Mesenchymal stem cell (in vitro differentiated cells and primary cell): ENCODE measurements around the gene TXN.

Experiments used
- DNase-seq: peaks from one replicate; pipeline ENCODE4 v3.0.0-alpha.2; 2013
- H2AFZ ChIP-seq: one replicate; pipeline ENCODE4 v1.6.1; 2013; ENCODE audit warnings: low read depth, mild to moderate bottlenecking, control low read depth, inconsistent platforms, low read length, moderate library complexity
- H2AK5ac ChIP-seq: 2 replicates; pipeline ENCODE4 v1.6.1; 2013; ENCODE audit warnings: low read length, moderate library complexity, mild to moderate bottlenecking, inconsistent platforms; ENCODE audit not compliant: severe bottlenecking
- H2BK120ac ChIP-seq: one replicate; pipeline ENCODE4 v1.6.1; 2013; ENCODE audit warnings: low read depth, mild to moderate bottlenecking, inconsistent platforms, low read length, moderate library complexity
- H2BK12ac ChIP-seq, 2 experiments: one replicate each; pipeline ENCODE4 v1.6.1; 2013; ENCODE audit warnings: inconsistent platforms in 2 of 2, low read length in 2 of 2, mild to moderate bottlenecking in 2 of 2, moderate library complexity in 2 of 2, control low read depth in 1 of 2
- H2BK15ac ChIP-seq: one replicate; pipeline ENCODE4 v1.6.1; 2013; ENCODE audit warnings: mild to moderate bottlenecking, low read depth, inconsistent platforms; ENCODE audit not compliant: poor library complexity, severe bottlenecking
- H2BK5ac ChIP-seq: 2 replicates; pipeline ENCODE4 v1.6.1; 2013; ENCODE audit warnings: low read depth, mild to moderate bottlenecking, low read length, control low read depth, inconsistent platforms; ENCODE audit not compliant: poor library complexity, severe bottlenecking
- H3K14ac ChIP-seq, 2 experiments: one replicate each; pipeline ENCODE4 v1.6.1; 2013; ENCODE audit warnings: inconsistent platforms in 2 of 2, low read length in 2 of 2, control low read depth in 1 of 2, mild to moderate bottlenecking in 1 of 2, moderate library complexity in 1 of 2
- H3K18ac ChIP-seq, 2 experiments: one replicate each; pipeline ENCODE4 v1.6.1; 2013; ENCODE audit warnings: inconsistent platforms in 2 of 2, low read length in 2 of 2, control low read depth in 1 of 2, low read depth in 1 of 2, mild to moderate bottlenecking in 1 of 2
- H3K23ac ChIP-seq, 2 experiments: one replicate each; pipeline ENCODE4 v1.6.1; 2013; ENCODE audit warnings: inconsistent platforms in 2 of 2, low read length in 2 of 2, mild to moderate bottlenecking in 2 of 2, moderate library complexity in 2 of 2, control low read depth in 1 of 2
- H3K27ac ChIP-seq: 2 replicates; pipeline ENCODE4 v1.5.1; 2013; ENCODE audit warnings: mild to moderate bottlenecking, moderate library complexity, low read length, control low read depth, inconsistent platforms; ENCODE audit not compliant: poor library complexity, severe bottlenecking
- H3K27me3 ChIP-seq, 2 experiments: 2 replicates each; pipeline versions ENCODE4 v1.6.1 to v1.7.0; 2013; ENCODE audit warnings: low read length in 2 of 2, mild to moderate bottlenecking in 2 of 2, moderate library complexity in 2 of 2, control low read depth in 1 of 2, inconsistent platforms in 1 of 2; ENCODE audit not compliant: control insufficient read depth in 1 of 2, insufficient read depth in 1 of 2
- H3K36me3 ChIP-seq, 2 experiments: 2 replicates each; pipeline versions ENCODE4 v1.6.1 to v1.7.0; 2013; ENCODE audit warnings: low read length in 2 of 2, control low read depth in 1 of 2, inconsistent platforms in 1 of 2, low read depth in 1 of 2, mild to moderate bottlenecking in 1 of 2; ENCODE audit not compliant: insufficient read depth in 2 of 2, control insufficient read depth in 1 of 2
- H3K4ac ChIP-seq, 2 experiments: one replicate each; pipeline ENCODE4 v1.6.1; 2013; ENCODE audit warnings: inconsistent platforms in 2 of 2, low read length in 2 of 2, mild to moderate bottlenecking in 2 of 2, moderate library complexity in 2 of 2, control low read depth in 1 of 2, low read depth in 1 of 2
- H3K4me1 ChIP-seq: 2 replicates; pipeline ENCODE4 v1.6.1; 2013; ENCODE audit warnings: low read depth, low read length, control low read depth; ENCODE audit not compliant: control insufficient read depth, insufficient read depth
- H3K4me2 ChIP-seq: 2 replicates; pipeline ENCODE4 v1.6.1; 2013; ENCODE audit warnings: low read length, mild to moderate bottlenecking, inconsistent platforms; ENCODE audit not compliant: poor library complexity, severe bottlenecking
- H3K4me3 ChIP-seq, 2 experiments: 2 replicates each; pipeline versions ENCODE4 v1.5.1 to v1.7.0; 2013; ENCODE audit warnings: low read length in 2 of 2, mild to moderate bottlenecking in 2 of 2, control low read depth in 1 of 2, low read depth in 1 of 2; ENCODE audit not compliant: insufficient read depth in 1 of 2
- H3K79me1 ChIP-seq: replicated peaks from 2 replicates; pipeline ENCODE4 v1.6.1; 2013; ENCODE audit warnings: mild to moderate bottlenecking, control low read depth, low read length, inconsistent platforms; ENCODE audit not compliant: poor library complexity, severe bottlenecking
- H3K9ac ChIP-seq: 2 replicates; pipeline ENCODE4 v1.7.0; 2013; ENCODE audit warnings: mild to moderate bottlenecking, low read length, moderate library complexity
- H3K9me3 ChIP-seq: 2 replicates; pipeline ENCODE4 v1.7.0; 2013; ENCODE audit warnings: mild to moderate bottlenecking, low read length; ENCODE audit not compliant: control insufficient read depth
- H4K8ac ChIP-seq: one replicate; pipeline ENCODE4 v1.6.1; 2013; ENCODE audit warnings: inconsistent platforms, mild to moderate bottlenecking, low read length, moderate library complexity
- H4K91ac ChIP-seq: one replicate; pipeline ENCODE4 v1.6.1; 2013; ENCODE audit warnings: mild to moderate bottlenecking, low read length, inconsistent platforms
- WGBS: methylation state at CpG from one replicate; pipeline ENCODE4 v1.1.7; 2013; ENCODE audit warnings: mixed read lengths; 5-methylcytosine and 5-hydroxymethylcytosine counted together

Gene TXN

GRCh38 chr9:110257956-110258355, 1.6 kb upstream of the TXN start:
- Histone ChIP-seq H2BK15ac (no peak overlapping the region), H3K4me3 (peak overlapping the region in 1 of 2 experiments; percentile 93), H2BK120ac (no peak overlapping the region), H3K14ac (peak overlapping the region in 1 of 2 experiments; percentile 18), H3K23ac (no peak overlapping the region), H3K4me1 (peaks cover 14% of the 10 kb centered on the region), H3K36me3 (no peaks in the 10 kb centered on the region), H2BK5ac (no peak overlapping the region), H4K8ac (no peak overlapping the region), H3K9me3 (no peaks in the 10 kb centered on the region), H3K4ac (peak overlapping the region in 1 of 2 experiments; percentile 98), H2AFZ (peak overlapping the region; percentile 55), H3K27ac (peak overlapping the region; percentile 71), H3K4me2 (peak overlapping the region; percentile 52), H3K27me3 (no peaks in the 10 kb centered on the region), H3K9ac (peak overlapping the region; percentile 97), H2BK12ac (no peak overlapping the region), H2AK5ac (peak overlapping the region; percentile 13), H3K18ac (peak overlapping the region in 1 of 2 experiments; percentile 95), H3K79me1 (peaks cover 1% of the 10 kb centered on the region), H4K91ac (no peak overlapping the region)
- peak; percentile 25 for DNase-seq
- no CpG with 5 or more reads among the region's 1 CpG for WGBS

GRCh38 chr9:110257097-110257841, 962 bp upstream of the TXN start:
- H2AFZ ChIP-seq: peak overlapping the region; percentile 55
- H2AK5ac ChIP-seq: peak overlapping the region; percentile 13
- no peaks in the 10 kb centered on the region for H3K36me3 ChIP-seq
- peak overlapping the region; percentile 97 for H3K9ac ChIP-seq
- no peaks in the 10 kb centered on the region for H3K27me3 ChIP-seq
- H3K4me1 ChIP-seq: peaks cover 14% of the 10 kb centered on the region
- H3K4ac ChIP-seq: peak overlapping the region; percentile 48 to 98
- H2BK120ac ChIP-seq: no peak overlapping the region
- 8% methylated on average over 14 of the region's 14 CpGs for WGBS
- peak overlapping the region in 1 of 2 experiments; percentile 98 for H3K14ac ChIP-seq
- H3K4me2 ChIP-seq: peak overlapping the region; percentile 52
- H2BK5ac ChIP-seq: no peak overlapping the region
- H2BK15ac ChIP-seq: no peak overlapping the region
- peak overlapping the region; percentile 68 to 95 for H3K18ac ChIP-seq
- H3K9me3 ChIP-seq: no peaks in the 10 kb centered on the region
- peak overlapping the region; percentile 34 to 76 for H2BK12ac ChIP-seq
- peak overlapping the region; percentile 20 for H4K8ac ChIP-seq
- H3K23ac ChIP-seq: peak overlapping the region in 1 of 2 experiments; percentile 78
- peak overlapping the region; percentile 73 to 93 for H3K4me3 ChIP-seq
- H4K91ac ChIP-seq: peak overlapping the region; percentile 93
- peak overlapping the region; percentile 71 for H3K27ac ChIP-seq
- peaks cover 1% of the 10 kb centered on the region for H3K79me1 ChIP-seq
- DNase-seq: no peak

- peak overlapping the region in 1 of 2 experiments; percentile 86 for H3K14ac ChIP-seq
- no peak overlapping the region for H2AK5ac ChIP-seq
- no peak overlapping the region for H2BK15ac ChIP-seq
- peak overlapping the region; percentile 85 for H2BK120ac ChIP-seq
- H3K36me3 ChIP-seq: peaks cover 0 to 6% of the 10 kb centered on the region in 2 experiments
- peaks cover 1% of the 10 kb centered on the region for H3K79me1 ChIP-seq
- H3K23ac ChIP-seq: peak overlapping the region in 1 of 2 experiments; percentile 75
- peaks cover 14% of the 10 kb centered on the region for H3K4me1 ChIP-seq
- no peak overlapping the region for H2AFZ ChIP-seq
- H3K4ac ChIP-seq: peak overlapping the region; percentile 57 to 61
- H3K18ac ChIP-seq: peak overlapping the region; percentile 6 to 86
- peak overlapping the region; percentile 15 for H2BK5ac ChIP-seq
- H4K8ac ChIP-seq: peak overlapping the region; percentile 90
- H4K91ac ChIP-seq: peak overlapping the region; percentile 88
- H3K27ac ChIP-seq: peak overlapping the region; percentile 88
- under 1% methylated on average over 76 of the region's 81 CpGs for WGBS
- peak overlapping the region in 1 of 2 experiments; percentile 75 for H2BK12ac ChIP-seq
- peak overlapping the region; percentile 97 for H3K9ac ChIP-seq
- peak; percentile 61 for DNase-seq
- H3K4me3 ChIP-seq: peak overlapping the region; percentile 82 to 93
- no peaks in the 10 kb centered on the region for H3K9me3 ChIP-seq
- H3K27me3 ChIP-seq: no peaks in the 10 kb centered on the region
- peak overlapping the region; percentile 49 for H3K4me2 ChIP-seq
Measured at GRCh38 chr9:110255463-110256379, 586 bp downstream of the TXN start.
